IPS DF 19.7 (cell line): ENCODE measurements around the gene MARK3.

Experiments
- DNase-seq: peaks from one replicate; pipeline ENCODE4 v3.0.0-alpha.2; 2013; ENCODE audit warnings: low read depth, low spot score

The MARK3 gene

DNA sequence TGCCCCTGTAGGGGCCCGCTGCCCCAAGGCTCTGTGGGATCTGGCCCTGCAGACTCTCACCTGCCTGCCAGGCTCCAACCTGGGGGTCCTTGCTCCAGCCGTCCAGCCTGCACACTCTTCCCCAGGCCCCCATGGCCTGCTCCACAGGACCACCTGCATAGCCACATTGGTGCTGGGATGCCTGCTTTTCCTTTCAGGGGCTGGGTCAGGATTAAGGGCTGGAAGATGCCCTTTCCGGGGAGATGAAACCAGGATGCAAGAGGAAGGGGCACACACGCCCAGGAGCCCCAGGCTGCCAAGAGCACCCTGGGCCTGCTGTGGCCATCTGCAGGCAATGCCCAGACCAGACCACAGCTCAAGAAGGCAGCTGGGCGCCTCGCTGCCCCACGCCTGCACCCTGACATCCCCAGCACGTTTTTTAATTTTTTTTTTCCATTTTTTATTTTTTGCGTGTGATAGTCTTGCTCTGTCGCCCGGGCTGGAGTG, 162.3 kb downstream of the MARK3 start:
- DNase-seq = no peak

DNA sequence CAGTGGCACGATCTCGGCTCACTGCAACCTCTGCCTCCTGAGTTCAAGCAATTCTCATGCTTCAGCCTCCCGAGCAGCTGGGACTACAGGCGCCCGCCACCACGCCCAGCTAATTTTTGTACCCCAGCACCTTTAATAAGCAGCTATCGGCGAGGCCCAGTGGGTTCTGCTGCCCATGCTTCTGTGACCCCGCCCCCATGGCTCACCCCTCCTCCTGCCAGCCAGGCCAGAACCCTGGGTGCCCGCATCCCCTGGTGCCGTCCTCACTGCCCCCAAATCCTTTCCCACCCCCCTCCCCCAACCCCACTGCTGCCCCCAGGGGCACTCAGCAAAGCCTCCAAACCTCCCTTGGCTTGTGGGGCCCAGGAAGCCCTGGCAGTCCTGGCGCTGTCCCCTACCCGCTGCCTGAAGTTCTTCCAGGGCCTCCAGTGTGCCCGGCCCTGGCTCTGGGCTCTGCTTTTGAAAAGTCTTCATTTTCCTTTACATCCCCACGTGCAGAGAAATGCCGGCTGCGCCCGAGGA, 162.8 kb downstream of the MARK3 start:
- DNase-seq = no peak

DNA sequence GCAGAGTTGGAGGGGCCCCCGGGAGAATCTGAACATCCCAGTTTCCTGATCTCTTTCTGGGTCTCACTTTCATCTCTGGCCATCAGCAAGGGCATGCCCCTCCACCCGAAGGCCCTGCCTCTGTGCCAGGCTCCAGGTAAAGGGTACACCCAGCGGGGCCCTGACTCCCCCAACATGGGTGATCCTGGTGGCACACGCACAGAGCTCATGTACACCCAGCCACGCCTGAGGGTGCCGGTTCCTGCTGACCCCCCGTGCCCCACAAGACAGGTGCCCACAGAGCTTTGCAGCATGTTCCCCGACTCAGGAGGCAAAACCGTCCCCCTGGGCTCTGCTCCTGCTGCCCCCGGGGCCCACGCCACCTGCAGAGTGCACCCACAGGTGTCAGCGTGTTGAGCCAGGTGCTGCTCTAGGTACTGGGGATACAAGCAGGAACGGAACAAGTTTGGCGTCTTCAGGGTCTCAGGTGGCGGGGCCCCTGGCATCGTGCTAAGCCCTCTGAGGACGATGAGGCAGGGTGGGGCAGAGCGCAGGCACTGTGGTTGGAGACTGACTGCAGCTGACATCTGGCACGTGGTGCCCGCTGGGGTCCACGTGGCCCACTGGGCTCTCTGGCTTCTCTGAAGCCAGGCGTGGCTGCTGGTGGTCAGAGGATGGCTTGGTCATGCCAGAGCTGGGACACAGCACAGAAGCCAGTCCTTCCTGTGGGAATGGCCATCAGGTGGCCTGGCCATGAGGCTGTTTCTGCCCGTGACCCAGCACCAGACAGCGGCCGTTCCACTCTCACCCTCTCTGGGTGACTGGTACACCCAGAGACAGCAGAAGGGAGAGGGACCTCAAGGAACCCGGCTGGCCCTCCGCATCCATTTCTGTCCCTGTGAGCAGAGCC, 163.5 kb downstream of the MARK3 start:
- DNase-seq = no peak

DNA sequence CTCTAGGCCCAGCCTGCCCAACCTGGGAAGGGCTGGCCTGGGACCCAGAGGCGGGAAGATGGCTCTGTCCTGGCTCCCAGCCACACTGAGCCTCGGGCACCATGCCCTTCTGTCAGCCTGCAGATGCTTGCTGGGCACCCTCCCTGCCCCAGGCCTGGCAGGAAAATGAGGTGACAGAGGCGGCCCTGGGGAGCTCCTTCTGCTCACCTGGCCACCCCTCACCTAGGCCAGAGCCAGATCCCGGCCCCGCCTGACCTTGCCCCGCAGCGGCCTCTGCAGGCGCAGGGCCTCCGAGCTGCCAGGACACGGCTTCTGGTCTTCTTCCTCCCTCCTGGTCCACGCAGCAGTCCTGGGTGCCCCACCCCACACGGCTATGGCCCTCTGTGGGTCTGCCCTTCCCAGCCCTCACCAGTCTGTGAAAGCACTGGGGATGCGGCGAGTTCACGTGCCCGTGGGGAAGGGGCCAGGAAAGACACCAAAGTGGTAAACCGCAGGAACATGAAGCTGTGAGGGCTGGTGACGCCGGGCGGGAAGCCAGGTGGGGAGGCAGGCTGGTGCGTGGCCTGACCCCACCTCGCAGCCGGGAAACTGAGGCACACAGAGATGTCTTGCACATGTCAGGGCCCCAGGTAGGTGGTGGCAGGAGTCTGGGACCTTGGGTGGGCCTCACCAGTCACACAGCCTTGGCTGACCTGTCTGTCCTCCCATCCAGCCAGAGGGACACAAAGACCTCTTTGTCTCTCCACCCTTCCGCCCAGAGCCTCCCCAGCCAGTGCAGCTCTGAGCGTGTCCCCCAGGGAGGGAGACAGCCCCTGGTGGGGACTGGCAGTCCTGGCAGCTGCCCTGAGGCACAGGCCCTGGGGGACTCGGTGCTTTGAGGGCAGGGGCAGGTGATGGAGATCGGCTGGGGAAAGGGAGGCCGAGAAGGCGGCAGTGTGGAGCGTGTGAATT, 164.4 kb downstream of the MARK3 start:
- no peak for DNase-seq

DNA sequence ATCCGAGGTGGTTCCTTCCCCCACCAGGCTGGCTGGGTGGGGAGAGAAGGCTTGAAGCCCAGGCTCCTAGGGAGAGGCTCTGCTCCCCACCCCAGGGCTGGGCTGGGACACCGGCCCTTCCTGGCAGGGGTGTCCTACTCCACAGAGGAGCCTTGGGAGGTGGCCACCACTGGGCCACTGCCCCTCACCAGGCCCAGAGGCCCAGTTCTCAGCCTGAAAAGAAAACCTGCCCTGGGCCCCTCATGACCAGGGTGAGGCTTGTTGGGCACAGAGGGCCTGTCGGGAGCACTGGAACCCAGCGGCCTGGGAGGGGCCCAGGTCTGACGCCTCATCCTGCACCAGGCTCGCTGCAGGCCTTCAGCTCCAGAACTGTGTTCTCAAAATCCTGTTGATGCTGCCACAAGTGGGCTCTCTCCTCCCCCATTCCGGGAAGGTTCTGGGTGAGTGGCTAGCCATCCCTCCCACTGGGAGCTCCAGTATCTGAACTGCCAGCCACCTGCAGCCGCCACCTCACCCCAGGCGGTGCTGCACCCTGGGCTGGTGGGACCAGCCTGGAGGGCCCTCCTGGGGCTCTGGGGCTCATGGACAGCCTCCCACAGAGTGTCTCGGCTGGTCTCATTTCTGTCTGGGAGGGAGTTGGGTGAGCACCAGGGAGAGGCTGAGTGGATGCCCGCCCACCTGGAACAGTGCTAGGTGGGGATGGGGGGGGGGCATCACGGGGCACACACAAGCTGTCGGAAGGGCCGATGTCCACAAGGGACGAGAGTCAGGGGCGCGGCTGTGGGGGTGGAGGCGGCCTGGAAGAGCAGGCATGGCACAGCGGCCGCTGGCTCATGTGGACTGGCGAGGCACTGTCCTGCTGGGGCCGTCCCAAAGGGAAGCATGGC, 165.5 kb downstream of the MARK3 start:
- DNase-seq = no peak

DNA sequence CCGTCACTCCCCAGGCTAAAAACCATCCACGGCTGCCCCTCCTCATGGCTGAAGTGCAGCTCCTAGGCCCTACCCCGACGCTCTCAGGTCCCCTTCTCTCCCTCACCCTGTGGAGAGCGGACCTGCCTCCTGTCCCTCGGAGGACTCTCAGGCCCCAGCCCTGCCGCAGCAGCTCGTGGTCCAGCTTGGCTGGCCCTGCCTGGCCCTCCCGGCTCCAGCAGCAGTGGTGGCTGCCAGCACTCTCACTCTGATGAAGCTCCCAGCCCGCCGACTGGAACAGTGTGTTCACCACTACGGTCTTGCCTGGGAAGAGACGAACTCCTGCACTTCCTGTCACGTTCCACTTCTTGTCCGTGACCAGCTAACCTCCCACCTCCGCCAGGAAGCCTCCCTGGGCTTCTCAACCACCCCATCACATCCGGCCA, 166.1 kb downstream of the MARK3 start:
- DNase-seq = no peak

DNA sequence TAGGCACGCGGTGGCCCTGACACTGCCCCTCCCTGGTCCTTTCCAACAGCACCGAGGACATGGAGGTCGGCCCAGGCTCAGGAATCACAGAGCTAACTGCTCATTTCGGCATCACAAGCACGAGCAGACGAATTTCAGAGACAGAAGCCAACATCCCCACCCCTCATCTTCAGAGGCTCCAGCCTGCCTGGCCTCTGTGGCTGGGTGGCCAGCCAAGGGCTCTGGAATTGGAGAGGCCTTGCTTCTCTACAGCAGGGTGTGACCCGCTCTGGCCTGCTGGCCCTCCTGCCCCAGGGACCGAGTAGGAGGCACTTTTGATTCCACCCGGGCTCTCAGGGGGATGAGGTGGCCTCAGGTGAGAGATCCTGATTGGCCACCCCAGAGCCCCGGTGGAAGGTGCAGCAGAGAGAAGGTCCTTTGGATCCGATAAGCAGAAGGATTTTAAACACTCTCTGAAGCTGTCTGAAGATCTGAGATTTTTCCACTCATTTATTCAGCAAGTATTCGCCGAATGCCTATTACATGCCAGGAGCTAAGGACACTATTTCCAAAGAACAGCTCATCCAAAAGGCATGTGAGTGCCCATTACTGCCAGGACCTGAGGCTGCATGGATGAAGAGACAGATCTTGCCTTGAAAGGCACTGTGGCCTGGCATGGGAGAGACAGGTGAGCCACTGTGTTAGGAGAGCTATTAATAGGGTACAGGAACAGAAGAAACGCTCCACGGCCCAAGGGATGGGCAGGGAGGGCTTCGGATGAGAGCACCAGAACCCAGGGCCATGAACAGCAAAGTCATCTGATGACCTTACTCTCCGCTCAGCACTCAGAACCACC, 167.0 kb downstream of the MARK3 start:
- DNase-seq = no peak

DNA sequence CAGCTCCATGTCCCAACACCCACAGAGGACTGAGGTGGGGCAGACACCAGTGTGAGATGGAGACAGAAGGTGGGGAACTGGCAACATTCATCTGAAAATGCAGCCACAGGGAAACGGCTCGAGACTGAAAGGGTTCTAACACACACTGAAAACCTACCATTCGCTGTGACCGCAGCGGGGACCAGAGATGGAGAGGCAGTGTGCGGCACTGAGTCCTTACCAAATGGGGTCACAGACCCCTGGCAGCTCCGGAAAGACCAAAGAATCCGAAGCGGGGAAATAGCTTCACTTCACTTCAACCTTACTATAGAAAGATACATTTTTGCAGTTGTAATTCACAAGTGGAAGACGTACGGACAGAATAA, 167.6 kb downstream of the MARK3 start:
- no peak for DNase-seq
